GM12872 (cell line): ENCODE measurements around the gene UBLCP1.

Source experiments
- TF ChIP-seq, protein P1 (sequence below): IDR thresholded peaks from 3 replicates; pipeline ENCODE4 v1.5.1; 2011; ENCODE audit warnings: low read depth, mild to moderate bottlenecking, low read length, moderate library complexity; ENCODE audit not compliant: insufficient read depth

The UBLCP1 gene

DNA sequence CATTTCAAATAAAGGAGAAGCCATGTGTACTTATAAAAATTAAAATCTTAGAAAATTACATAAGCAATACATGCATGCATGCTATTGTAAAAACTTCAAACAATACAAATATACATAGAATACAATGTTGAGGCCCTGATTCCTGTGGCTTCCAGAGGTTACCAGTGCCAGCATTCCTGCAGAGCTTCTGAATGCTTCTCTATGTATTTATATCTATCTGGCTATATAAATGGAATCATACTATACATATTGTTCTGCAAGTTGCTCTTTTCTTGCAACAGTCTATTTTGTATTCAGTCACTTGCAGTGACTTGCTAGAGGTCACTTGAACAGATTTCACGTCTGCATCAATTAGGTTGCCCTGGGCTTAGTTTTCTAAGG, 70.4 kb downstream of the UBLCP1 start:
- TF ChIP-seq, protein P1, sequence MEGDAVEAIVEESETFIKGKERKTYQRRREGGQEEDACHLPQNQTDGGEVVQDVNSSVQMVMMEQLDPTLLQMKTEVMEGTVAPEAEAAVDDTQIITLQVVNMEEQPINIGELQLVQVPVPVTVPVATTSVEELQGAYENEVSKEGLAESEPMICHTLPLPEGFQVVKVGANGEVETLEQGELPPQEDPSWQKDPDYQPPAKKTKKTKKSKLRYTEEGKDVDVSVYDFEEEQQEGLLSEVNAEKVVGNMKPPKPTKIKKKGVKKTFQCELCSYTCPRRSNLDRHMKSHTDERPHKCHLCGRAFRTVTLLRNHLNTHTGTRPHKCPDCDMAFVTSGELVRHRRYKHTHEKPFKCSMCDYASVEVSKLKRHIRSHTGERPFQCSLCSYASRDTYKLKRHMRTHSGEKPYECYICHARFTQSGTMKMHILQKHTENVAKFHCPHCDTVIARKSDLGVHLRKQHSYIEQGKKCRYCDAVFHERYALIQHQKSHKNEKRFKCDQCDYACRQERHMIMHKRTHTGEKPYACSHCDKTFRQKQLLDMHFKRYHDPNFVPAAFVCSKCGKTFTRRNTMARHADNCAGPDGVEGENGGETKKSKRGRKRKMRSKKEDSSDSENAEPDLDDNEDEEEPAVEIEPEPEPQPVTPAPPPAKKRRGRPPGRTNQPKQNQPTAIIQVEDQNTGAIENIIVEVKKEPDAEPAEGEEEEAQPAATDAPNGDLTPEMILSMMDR, result no peak
